Measurements from ENCODE around the gene NLRP10. TPM values are rescaled to one million over a fixed set of nuclear protein-coding genes. Genes with fewer than 3 reads are reported as not detected.

The NLRP10 gene
- polyA plus RNA-seq, 3 donors: 0.11 TPM; not detected in 2

DNA sequence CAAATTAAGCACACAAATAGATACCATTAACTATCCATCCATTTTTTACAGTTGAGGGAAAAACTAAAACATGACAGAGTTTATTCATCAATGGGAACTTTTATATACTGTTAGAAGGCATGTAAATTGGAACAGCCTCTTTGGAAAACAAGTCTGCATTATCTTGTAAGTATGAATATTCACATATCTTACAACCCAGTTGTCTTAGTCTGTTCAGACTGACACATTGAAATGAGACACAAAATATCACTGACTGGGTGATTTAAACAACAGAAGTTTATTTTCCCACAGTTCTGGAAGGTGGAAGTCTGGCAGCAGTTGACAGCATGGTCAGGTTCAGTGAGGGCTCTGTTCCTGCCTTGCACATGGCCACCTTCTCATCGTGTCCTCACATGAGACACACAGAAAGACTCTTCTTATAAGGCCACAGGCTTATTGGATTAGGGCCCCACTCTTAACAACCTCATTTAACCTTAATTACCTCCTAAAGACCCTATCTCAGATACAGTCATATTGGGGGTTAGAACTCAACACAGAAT lies 16.4 kb upstream of the NLRP10 start:
- DNase-seq (ENCODE audit: extremely low read depth in 1 of 11, low read depth in 9 of 11, low spot score in 4 of 11): no peak

DNA sequence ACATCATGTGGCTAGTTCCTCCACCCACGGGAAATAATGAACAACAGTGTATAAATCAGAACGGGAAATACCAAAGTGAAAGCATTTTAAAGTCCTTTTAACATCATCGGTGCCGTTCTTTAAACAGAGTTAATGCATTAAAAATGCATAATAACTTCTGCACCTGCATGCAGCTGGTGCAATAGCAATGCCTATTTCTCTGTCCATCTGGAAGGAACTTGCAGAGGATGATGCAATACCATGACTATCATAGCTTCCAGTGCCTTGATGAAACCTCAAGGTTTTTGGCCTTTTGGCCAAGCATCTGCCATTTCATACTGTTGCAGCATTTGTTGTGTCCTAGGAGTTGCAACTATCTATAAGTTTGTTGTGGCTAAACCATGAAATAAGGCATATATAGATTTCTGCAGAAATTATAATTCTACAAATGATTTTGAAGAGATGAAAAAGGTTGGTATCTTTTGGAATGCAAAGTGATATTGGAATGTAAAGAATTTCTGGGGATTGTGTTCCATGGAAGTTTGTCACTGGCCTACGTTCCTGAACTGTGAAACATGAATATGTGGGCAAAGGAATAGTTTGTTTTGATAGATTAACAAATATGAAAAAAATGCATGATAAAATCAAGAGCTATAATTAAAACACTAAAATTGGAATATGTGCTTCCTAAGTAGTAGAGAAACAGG lies 12.1 kb upstream of the NLRP10 start:
- DNase-seq (ENCODE audit: extremely low read depth in 1 of 11, low read depth in 9 of 11, low spot score in 4 of 11): no peak

DNA sequence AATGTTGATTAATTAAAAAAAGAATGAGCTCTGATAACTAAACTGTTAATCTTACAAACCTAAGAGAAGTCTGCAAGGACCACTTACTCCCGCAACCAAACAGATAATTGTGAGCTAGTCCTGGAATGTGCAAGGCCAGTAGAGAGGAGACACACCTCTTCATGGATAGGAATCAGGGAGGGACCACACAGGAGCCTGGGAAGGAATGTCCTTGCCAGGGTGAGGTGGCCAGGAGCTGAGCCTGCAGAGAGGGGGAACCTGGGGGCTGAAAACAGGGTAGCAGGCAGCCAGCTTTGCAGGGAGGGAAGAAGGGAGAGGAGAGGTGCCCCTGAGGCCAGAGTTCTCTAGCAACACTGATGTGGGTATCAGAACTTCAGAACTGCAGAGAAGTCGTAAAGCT lies 9.4 kb upstream of the NLRP10 start:
- DNase-seq (ENCODE audit: extremely low read depth in 1 of 11, low read depth in 9 of 11, low spot score in 4 of 11): no peak

DNA sequence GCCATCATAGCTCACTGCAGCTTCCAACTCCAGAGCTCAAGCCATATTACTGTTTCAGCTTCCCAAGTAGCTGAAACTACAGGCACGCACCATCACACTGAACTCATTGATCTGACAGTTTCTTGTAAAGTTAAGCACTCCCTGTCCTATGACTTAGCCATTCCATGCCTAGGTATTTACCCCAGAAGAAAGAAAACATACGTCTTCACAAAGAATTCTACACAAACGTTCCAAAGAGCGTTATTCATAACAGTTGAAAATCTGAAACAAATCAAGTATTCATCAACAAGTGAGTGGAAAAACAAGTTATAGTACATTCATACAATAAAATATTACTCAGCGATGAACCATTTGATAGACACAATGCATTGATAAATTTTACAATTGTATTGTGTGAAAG lies 7.8 kb upstream of the NLRP10 start:
- DNase-seq (ENCODE audit: extremely low read depth in 1 of 11, low read depth in 9 of 11, low spot score in 4 of 11): no peak

DNA sequence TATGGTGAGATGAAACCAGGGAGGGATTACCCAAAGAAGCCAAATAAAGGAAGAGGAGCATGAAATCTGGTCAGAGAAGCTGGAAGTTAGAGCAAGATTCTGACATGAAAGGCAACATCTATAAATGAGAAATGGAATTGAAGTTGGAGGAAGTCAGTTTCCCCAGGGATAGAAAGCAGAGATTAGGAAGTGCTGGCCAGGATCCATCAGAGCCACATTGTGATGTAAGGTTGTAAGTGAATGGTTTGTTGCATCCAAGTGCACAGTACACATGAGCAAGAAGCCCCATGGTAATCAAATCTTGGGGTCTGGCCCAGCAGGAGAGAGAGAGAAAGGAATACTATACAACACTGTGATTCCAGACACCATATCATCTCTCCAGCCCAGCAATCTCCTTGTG lies 6.6 kb upstream of the NLRP10 start:
- DNase-seq (ENCODE audit: extremely low read depth in 1 of 11, low read depth in 9 of 11, low spot score in 4 of 11): no peak

DNA sequence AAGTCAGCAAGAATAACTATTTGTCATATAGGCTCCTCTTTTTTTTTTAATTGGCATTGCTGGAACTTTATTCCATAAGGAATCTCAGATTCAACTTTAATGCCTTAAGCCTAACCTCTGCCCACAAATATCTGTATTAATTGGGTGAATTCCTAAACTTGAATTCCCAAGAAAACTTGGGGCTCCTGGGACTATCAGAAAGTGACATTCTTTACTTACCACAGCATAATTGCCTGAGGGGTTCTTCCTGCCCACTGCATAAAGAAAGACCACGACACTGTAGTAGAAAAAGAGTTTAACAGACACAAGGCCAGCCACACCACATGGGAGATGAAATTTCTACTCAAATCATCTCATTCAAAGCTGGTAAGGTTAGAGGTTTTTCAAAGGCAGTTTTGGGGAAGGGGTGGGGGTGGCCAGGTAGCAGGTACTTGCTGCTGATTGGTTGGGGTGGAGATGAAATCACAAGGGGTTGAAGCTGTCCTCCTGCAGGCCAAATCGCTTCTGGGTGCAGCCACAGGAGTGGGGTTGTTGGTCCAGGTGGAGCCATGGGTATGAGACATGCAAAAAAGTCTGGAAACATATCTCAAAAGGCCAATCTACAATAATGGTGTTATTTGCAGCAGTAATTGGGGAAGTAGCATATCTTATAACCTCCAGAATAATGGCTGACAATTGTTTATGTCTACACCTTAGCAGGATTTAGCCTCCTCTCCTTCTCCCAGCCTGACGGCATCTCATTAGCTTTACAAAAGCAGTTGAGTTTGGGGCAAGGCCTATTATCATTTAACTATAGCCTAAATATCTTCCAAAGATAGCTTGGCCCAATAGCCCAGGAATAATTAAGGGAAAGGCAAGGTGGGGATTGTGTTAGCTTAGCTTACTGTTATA lies 4.8 kb upstream of the NLRP10 start:
- DNase-seq (ENCODE audit: extremely low read depth in 1 of 11, low read depth in 9 of 11, low spot score in 4 of 11): no peak

DNA sequence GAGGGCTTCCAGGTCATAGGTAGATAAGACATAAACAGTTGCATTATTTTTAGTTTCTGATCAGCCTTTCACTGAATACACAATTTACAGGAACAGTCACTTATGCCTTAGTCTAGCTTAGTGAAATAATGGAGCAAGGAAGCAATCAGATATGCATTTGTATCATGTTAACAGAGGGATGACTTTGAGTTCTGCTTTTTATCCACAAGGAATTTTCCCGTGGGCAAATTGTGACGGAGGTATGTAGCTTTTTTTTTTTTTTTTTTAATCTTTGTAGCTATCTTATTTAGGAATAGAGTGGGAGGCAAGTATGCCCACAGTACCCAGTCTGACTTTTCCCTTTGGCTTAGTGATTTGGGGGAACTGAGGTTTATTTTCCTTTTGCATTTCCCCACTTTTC lies 3.4 kb upstream of the NLRP10 start:
- DNase-seq (ENCODE audit: extremely low read depth in 1 of 11, low read depth in 9 of 11, low spot score in 4 of 11): no peak

DNA sequence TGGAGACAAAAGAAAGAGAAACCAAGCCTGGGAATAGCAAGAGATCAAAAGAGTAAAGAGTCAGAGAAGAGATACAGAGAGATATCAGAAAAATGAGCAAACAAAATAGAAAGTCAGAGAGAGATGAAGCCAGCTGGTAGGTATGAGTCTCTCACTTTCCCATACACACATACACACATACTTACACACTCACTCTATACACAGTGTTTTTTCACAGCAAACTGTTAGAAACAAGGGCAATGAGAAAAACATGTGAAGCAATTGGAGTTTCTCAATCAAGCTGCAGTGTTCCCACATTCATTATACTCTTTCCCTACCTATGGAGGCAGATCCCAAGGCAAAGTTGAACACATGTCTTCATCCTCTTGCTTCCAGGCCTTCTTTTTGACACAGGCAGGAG lies 2.6 kb upstream of the NLRP10 start:
- no peak for DNase-seq (ENCODE audit: extremely low read depth in 1 of 11, low read depth in 9 of 11, low spot score in 4 of 11)

DNA sequence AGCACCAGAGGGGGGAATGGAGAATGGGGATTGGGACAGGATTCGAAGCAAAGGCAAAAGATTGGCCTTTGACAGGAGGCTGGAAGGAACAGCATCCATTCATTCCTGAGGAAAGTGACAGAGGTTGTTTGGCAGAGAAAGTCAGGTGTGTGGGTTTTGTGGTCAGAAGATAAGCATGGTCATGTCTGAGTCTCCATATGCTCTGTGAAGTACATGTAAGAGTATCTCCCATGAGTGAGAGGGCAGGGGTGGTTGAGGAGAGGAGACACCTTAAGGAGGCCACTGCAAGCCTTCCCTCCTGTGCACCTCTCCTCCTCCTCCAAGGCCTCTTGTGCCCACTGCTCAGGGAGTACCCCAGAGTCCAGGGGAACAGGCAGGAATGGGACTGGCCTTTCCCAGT lies 1.9 kb upstream of the NLRP10 start:
- no peak for DNase-seq (ENCODE audit: extremely low read depth in 1 of 11, low read depth in 9 of 11, low spot score in 4 of 11)

DNA sequence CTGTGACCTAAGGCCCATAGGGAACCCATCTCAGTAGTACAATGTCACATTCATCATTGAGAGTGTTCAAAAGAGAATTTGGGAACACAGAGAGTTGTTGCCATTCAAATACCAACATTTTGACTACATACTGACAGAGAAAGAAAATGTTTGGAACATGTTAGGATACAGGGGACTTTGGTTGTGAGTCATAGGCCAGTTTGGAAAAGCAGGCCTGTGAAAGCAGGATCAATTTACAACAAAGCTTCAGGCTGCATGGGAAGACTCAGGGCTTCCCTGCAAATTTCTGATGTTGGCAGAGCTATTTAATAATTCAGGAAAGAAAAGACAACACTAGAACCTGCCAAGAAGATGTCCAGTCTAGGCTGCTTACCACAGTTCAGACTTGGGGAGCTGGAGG lies 374 bp downstream of the NLRP10 start:
- DNase-seq (ENCODE audit: extremely low read depth in 1 of 11, low read depth in 9 of 11, low spot score in 4 of 11): no peak

DNA sequence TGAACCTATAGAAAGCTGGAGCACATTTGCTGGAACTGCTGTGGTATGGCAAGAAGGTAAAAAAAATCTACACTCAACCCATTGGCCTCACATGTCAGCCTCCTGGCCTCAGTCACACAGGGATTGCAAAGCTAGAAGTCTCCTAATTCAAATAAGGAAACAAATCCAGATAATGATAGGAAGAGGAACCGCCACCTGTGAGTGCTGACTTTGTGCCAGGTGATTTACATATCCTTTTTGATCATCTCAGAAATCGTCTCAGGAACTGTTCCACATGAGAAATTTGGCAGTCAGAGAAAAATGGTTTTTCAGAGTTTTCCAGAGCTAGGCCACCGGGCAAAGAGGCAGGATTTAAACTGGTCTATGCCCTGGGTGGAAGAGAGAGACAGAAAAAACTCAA lies 986 bp downstream of the NLRP10 start:
- DNase-seq (ENCODE audit: extremely low read depth in 1 of 11, low read depth in 9 of 11, low spot score in 4 of 11): no peak

DNA sequence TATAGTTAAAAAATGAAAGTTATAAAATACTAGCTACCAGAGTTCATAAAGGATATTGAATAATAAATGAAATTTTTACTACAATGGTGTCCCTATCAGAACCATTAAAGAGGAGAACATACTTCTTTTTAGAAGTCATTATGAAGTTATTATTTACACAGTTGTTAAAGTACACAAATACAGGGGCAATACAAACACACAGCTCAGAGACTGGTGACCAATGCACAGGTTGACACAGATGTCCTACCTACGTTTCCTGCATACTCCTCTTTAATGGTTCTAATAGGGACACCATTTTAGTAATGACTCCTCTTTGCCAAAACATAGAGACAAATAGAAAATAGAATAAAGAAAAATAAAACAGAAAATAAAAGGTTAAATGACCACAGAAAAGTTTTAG lies 10.1 kb downstream of the NLRP10 start:
- DNase-seq (ENCODE audit: extremely low read depth in 1 of 11, low read depth in 9 of 11, low spot score in 4 of 11): no peak

DNA sequence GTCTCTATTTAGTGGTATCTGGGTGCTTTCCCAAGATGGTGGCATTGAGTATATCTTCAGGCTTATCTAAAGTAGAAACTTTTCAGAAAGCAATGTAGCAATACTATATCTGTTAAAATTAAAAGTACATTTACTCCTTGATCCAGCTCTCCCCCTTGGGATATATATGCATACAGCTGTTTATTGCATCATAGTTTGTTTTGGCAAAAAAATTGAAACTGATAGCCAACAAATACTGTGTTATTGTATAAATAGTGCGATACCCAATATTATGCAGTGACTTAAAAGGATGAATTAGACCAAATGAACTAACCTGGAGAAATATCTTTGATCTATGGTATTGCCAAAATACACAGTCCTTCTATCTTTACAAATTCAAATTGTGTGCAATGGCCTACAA lies 15.3 kb downstream of the NLRP10 start:
- DNase-seq (ENCODE audit: extremely low read depth in 1 of 11, low read depth in 9 of 11, low spot score in 4 of 11): no peak

DNA sequence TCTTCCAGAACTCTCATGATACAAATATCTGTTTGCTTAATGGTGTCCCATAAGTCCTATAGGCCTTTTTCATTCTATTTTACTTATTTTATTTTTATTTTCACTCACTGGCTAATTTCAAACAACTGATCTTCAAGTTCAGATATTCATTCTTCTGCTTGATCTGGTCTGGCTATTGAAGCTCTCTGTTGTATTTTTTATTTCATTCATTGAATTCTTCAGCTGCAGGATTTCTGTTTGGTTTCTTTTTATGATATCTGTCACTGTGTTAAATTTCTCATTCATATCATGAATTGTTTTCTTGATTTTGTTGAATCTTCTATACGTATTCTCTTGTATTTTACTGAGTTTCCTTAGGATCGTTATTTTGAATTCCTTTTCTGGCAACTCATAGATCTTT lies 21.1 kb downstream of the NLRP10 start:
- no peak for DNase-seq (ENCODE audit: extremely low read depth in 1 of 11, low read depth in 9 of 11, low spot score in 4 of 11)

DNA sequence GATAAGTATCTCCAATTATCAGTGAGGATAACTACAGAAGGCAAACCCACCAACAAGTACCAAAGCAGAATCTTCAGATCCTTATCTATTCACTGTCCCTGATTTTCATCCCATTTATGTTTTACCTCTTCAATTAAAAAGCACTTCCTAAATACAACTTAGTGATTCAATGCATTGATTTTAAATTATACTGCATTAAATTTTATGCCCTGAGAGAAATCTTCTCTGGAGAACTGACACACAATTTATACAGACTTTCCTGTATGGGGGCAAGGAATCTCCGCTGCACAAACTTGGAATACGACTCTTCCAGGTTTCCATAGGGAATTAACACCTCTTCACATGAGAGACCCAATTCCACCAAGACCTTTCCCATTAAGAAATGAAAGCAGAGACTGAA lies 23.6 kb downstream of the NLRP10 start, which contains the start of gene OR10A3:
Gene OR10A3, minus strand, starts transcription at position 101 of the 400 bp plus-strand sequence. CDS start 2,188 bp downstream, outside the sequence.
- no peak for DNase-seq (ENCODE audit: extremely low read depth in 1 of 11, low read depth in 9 of 11, low spot score in 4 of 11)

DNA sequence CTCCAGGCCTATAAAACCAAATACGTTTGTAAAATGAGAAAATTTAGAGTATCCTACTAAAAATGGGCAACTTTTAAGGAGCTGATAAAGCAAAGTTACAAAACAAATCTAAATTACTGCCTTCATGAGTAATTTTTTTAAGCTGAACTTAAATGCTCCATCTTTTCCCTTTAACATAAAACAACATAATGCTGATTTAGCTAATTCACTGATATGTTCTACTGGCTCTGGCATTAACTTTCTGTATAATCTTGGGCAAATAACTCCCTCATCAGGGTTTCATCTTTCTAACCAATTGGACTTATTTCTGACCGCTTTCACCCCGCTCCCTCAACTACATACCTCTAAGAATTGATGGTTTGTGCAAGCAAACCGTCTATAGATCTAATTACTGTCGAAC lies 24.1 kb downstream of the NLRP10 start:
- DNase-seq (ENCODE audit: extremely low read depth in 1 of 11, low read depth in 9 of 11, low spot score in 4 of 11): no peak

DNA sequence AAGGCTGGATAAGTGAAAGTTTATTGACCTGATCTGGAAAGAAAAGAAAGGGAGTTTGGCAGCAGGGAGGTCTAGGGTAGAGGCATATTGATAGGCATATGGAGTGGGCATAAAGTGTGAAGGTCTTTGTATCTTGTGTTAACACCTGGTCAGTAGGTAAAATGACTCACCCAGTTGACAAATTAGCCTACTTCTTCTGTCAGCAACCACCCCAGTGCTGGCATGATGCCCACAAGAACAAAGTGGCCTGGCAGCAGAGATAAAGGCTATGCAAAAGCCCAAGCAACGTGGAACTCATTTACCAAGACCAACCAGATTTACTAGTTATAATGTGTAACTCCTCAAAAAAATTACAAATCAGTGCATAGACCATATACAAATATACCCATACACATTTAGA lies 28.6 kb downstream of the NLRP10 start:
- DNase-seq (ENCODE audit: extremely low read depth in 1 of 11, low read depth in 9 of 11, low spot score in 4 of 11): no peak

DNA sequence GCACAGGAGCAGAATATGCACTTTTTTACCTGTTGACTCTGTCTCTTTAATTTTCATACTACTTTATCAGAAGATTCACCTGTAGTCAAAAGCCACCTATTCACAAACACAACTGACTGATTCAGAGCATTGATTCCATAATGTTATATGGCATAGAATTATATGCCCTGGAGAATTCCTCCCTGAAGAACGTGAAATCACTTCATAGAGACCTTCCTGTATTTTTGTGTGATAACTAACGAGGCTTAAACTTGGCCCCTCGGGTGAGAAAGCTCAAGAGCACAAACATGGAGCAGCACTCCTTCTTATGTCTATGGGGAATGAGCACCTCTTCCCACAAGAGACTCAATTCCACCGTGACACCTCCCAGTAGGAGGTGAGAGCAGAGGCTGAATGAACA lies 34.1 kb downstream of the NLRP10 start, which contains the start of gene OR10A6:
Gene OR10A6, minus strand, starts transcription at position 101 of the 400 bp plus-strand sequence. CDS start 2,606 bp downstream, outside the sequence.
- no peak for DNase-seq (ENCODE audit: extremely low read depth in 1 of 11, low read depth in 9 of 11, low spot score in 4 of 11)

DNA sequence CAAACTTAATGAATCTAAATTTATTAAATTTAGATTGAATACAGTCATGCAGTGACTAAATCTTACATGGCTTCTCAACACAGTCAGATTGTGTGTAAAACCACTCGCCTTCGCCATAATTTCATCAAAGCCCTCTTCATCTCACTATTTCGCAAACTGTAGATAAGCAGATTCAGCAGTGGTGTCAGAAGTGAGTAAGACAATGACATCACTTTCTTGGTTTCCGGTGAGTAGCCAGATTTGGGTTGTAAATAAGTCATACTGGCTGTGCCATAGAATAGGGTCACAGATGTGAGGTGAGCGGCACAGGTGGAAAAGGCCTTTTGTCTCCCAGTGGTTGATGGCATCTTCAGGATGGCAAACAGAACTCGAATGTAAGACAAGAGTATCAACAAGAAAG lies 37.6 kb downstream of the NLRP10 start:
- DNase-seq (ENCODE audit: extremely low read depth in 1 of 11, low read depth in 9 of 11, low spot score in 4 of 11): no peak

DNA sequence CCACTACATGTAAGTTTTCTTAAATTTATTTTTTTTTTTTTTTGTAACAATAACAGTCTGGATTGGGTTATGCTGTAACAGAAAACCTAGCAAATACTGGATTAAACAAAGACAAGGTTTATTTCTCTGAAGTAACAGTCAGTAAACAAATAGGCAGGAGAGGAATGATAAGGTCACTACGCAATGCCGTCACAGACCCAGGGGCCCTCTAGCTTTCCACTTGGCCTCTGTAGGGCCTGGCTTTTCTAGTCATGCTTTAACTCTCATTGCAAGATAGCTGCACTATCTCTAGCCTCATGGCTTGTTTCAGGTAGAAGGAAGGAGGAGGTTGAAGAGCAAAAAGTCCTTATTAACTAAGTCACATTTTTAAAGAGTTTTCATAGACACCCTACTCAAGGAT lies 40.7 kb downstream of the NLRP10 start:
- DNase-seq (ENCODE audit: extremely low read depth in 1 of 11, low read depth in 9 of 11, low spot score in 4 of 11): no peak

Measured in renal cortex interstitium (tissue), 11 donors.